Measurements from ENCODE around the gene NKX6-1. TPM values are rescaled to one million over a fixed set of nuclear protein-coding genes. Genes with fewer than 3 reads are reported as not detected.

The NKX6-1 gene
- total RNA-seq, 4 donors from 2014 or later: 0.40 to 19.1 TPM; not detected in 2

- H3K27me3 ChIP-seq: no peaks in the 10 kb centered on the region
- no peaks in the 10 kb centered on the region for H3K9me3 ChIP-seq
- no peak overlapping the region for H3K27ac ChIP-seq
- no peak for TF ChIP-seq CTCF (IDR thresholded peaks at IDR 0.05)
- no peak for TF ChIP-seq POLR2A (IDR thresholded peaks at IDR 0.05)
- intact Hi-C loops (cut with DNase I): no loop called here
- 55 to 64% methylated on average over 4 of the region's 4 CpGs for WGBS, 2 donors
- no peaks in the 10 kb centered on the region for H3K36me3 ChIP-seq
- H3K4me3 ChIP-seq (replicated peaks in 1 of 3): no peak overlapping the region
- DNase-seq: no peak
- no peaks in the 10 kb centered on the region for H3K4me1 ChIP-seq
Measured at GRCh38 chr4:84470204-84470785, 28.8 kb downstream of the NKX6-1 start.

GRCh38 chr4:84467601-84468000 is 31.5 kb downstream of the NKX6-1 start:
- Histone ChIP-seq H3K4me3 (replicated peaks in 1 of 3) (no peak overlapping the region), H3K27ac (no peak overlapping the region), H3K36me3 (no peaks in the 10 kb centered on the region), H3K27me3 (no peaks in the 10 kb centered on the region), H3K9me3 (no peaks in the 10 kb centered on the region), H3K4me1 (no peaks in the 10 kb centered on the region)
- WGBS, 2 donors: 58 to 61% methylated on average over 3 of the region's 3 CpGs
- TF ChIP-seq POLR2A (IDR thresholded peaks at IDR 0.05): no peak
- TF ChIP-seq CTCF (IDR thresholded peaks at IDR 0.05): no peak
- intact Hi-C loops (cut with DNase I): no loop called here
- DNase-seq: no peak

- Histone ChIP-seq H3K36me3 (no peaks in the 10 kb centered on the region), H3K27ac (no peak overlapping the region), H3K27me3 (no peaks in the 10 kb centered on the region), H3K4me3 (replicated peaks in 1 of 3) (no peak overlapping the region), H3K9me3 (no peaks in the 10 kb centered on the region), H3K4me1 (peaks cover 3 to 7% of the 10 kb centered on the region in 2 donors)
- no peak for TF ChIP-seq POLR2A (IDR thresholded peaks at IDR 0.05)
- no peak for TF ChIP-seq CTCF (IDR thresholded peaks at IDR 0.05)
- 88 to 90% methylated on average over 1 of the region's 1 CpG for WGBS, 2 donors
- no peak for DNase-seq
- intact Hi-C loops (cut with DNase I): no loop called here
Measured at GRCh38 chr4:84459783-84460182, 39.3 kb downstream of the NKX6-1 start.

GRCh38 chr4:84456157-84456556 is 42.9 kb downstream of the NKX6-1 start:
- H3K36me3 ChIP-seq: no peaks in the 10 kb centered on the region
- WGBS, 2 donors: 78 to 79% methylated on average over 4 of the region's 4 CpGs
- H3K4me1 ChIP-seq: peaks cover 3 to 7% of the 10 kb centered on the region in 2 donors
- no peak overlapping the region for H3K4me3 ChIP-seq (replicated peaks in 1 of 3)
- no peak for DNase-seq
- TF ChIP-seq POLR2A (IDR thresholded peaks at IDR 0.05): no peak
- no peak for TF ChIP-seq CTCF (IDR thresholded peaks at IDR 0.05)
- H3K27ac ChIP-seq: peak overlapping the region in 1 of 3 donors; percentile 72
- no peaks in the 10 kb centered on the region for H3K9me3 ChIP-seq
- intact Hi-C loops (cut with DNase I): no loop called here
- H3K27me3 ChIP-seq: no peaks in the 10 kb centered on the region

GRCh38 chr4:84455697-84456096 is 43.4 kb downstream of the NKX6-1 start:
- 14 to 23% methylated on average over 3 of the region's 3 CpGs for WGBS, 2 donors

More at GRCh38 chr4:84455697-84456096, 43.4 kb downstream of the NKX6-1 start:
- H3K4me1 ChIP-seq: peaks cover 3 to 7% of the 10 kb centered on the region in 2 donors
- H3K27ac ChIP-seq: peak overlapping the region in 1 of 3 donors; percentile 72
- H3K36me3 ChIP-seq: no peaks in the 10 kb centered on the region
- H3K4me3 ChIP-seq (replicated peaks in 1 of 3): no peak overlapping the region
- DNase-seq: peak in 1 of 2 donors; percentile 8
- no peak for TF ChIP-seq POLR2A (IDR thresholded peaks at IDR 0.05)
- no peak for TF ChIP-seq CTCF (IDR thresholded peaks at IDR 0.05)
- H3K9me3 ChIP-seq: no peaks in the 10 kb centered on the region
- H3K27me3 ChIP-seq: no peaks in the 10 kb centered on the region
- intact Hi-C loops (cut with DNase I): no loop called here

All from thyroid gland (tissue), 4 donors.